ENCODE data around the gene ZNF765. TPM values are rescaled to one million over a fixed set of nuclear protein-coding genes. Genes with fewer than 3 reads are reported as not detected.
"Not testable (repeated sequence)": the region's sequence is repeated elsewhere in the genome, so short reads cannot be mapped to it uniquely, and the experiment has no call there.

The ZNF765 gene
- total and polyA plus RNA-seq, 2 donors (not counting 3 experiments of a cell fraction or from before 2014, with no cell fraction given) = 2.5 to 7.7 TPM

DNA sequence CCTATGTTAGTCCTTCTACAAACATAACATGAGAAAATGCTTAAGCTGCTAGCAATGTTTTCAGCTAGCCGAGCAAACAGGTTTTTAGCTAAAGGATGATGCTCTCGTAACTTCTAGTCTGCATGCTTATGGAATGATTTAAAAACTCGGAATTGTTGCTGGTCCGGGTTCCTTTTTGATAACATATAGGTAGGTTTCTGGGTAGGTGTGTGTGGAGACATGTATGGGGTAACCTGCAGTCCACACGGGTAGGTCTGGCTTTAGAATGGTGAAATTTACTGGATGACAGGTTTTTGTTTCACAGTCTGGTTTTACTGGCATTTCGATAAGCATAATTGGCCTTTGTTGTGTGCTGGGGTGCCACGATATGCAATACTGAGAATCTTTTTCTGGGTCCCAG, 77.0 kb downstream of the ZNF765 start:
- POLR2A ChIA-PET = no interaction called here
- Histone ChIP-seq H3K9me1 (replicated peaks; ENCODE audit: control insufficient read depth, extremely low read depth, insufficient read depth, low read length) (no peaks in the 10 kb centered on the region), H3K36me3 (ENCODE audit: control insufficient read depth in 2 of 2, extremely low read depth in 1 of 2, insufficient read depth in 2 of 2, low read length in 2 of 2) (no peaks in the 10 kb centered on the region), H4K20me1 (replicated peaks; ENCODE audit: control insufficient read depth, extremely low read depth, insufficient read depth, low read length) (no peaks in the 10 kb centered on the region), H3K4me2 (ENCODE audit: insufficient read depth, low read length) (no peak overlapping the region), H2AFZ (ENCODE audit: low read depth, low read length) (no peak overlapping the region), H3K27me3 (ENCODE audit: control insufficient read depth in 2 of 2, insufficient read depth in 2 of 2, low read length in 2 of 2) (no peaks in the 10 kb centered on the region), H3K4me1 (ENCODE audit: control insufficient read depth, extremely low read depth, insufficient read depth, low read length) (peaks cover 4% of the 10 kb centered on the region), H3K4me3 (replicated peaks in 1 of 3; ENCODE audit: insufficient read depth in 1 of 3, low read depth in 1 of 3, low read length in 3 of 3) (no peak overlapping the region), H3K9ac (replicated peaks; ENCODE audit: extremely low read depth, insufficient read depth, low read length) (no peak overlapping the region), H3K79me2 (ENCODE audit: control insufficient read depth, insufficient read depth, low read length) (no peaks in the 10 kb centered on the region), H3K27ac (ENCODE audit: insufficient read depth, low read depth, low read length) (no peak overlapping the region), H3K9me3 (replicated peaks; ENCODE audit: control insufficient read depth, insufficient read depth, low read length) (no peaks in the 10 kb centered on the region)
- FAIRE-seq = no peak
- dilution Hi-C loops (cut with MboI; ENCODE audit: extremely low pct_ligation_motif_present, low sequenced_read_pairs) = no loop called here
- CTCF ChIA-PET = no interaction called here
- intact Hi-C loops (cut with micrococcal nuclease) = no loop called here
- DNase-seq (ENCODE audit: low read depth, low spot score) = no peak
- BruUV-seq (replicated peaks) = no TSS peak
- TF ChIP-seq JUN (IDR thresholded peaks at IDR 0.05; ENCODE audit: borderline replicate concordance, insufficient read depth, insufficient read length, low read depth) = no peak
- no peak for TF ChIP-seq MYC (IDR thresholded peaks at IDR 0.05; ENCODE audit: low read depth, low read length)
- TF ChIP-seq, protein P1, sequence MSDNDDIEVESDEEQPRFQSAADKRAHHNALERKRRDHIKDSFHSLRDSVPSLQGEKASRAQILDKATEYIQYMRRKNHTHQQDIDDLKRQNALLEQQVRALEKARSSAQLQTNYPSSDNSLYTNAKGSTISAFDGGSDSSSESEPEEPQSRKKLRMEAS (IDR thresholded peaks at IDR 0.05; ENCODE audit: insufficient read depth, insufficient read length) = no peak
- no peak for TF ChIP-seq GATA2 (IDR thresholded peaks at IDR 0.05; ENCODE audit: insufficient read depth, insufficient read length, low read depth, low read length)
- no peak for TF ChIP-seq POLR2A (IDR thresholded peaks at IDR 0.05; ENCODE audit: low read depth, low read length)
- no peak for TF ChIP-seq FOS (IDR thresholded peaks at IDR 0.05; ENCODE audit: borderline replicate concordance, insufficient read depth, low read length)
- TF ChIP-seq, protein P2, sequence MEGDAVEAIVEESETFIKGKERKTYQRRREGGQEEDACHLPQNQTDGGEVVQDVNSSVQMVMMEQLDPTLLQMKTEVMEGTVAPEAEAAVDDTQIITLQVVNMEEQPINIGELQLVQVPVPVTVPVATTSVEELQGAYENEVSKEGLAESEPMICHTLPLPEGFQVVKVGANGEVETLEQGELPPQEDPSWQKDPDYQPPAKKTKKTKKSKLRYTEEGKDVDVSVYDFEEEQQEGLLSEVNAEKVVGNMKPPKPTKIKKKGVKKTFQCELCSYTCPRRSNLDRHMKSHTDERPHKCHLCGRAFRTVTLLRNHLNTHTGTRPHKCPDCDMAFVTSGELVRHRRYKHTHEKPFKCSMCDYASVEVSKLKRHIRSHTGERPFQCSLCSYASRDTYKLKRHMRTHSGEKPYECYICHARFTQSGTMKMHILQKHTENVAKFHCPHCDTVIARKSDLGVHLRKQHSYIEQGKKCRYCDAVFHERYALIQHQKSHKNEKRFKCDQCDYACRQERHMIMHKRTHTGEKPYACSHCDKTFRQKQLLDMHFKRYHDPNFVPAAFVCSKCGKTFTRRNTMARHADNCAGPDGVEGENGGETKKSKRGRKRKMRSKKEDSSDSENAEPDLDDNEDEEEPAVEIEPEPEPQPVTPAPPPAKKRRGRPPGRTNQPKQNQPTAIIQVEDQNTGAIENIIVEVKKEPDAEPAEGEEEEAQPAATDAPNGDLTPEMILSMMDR (IDR thresholded peaks at IDR 0.05; ENCODE audit: extremely low read depth in 1 of 2, insufficient read depth in 1 of 2, low read depth in 1 of 2, low read length in 2 of 2) = no peak
- no peak for TF ChIP-seq POLR2AphosphoS5 (IDR thresholded peaks at IDR 0.05; ENCODE audit: insufficient read depth, low read depth, low read length)

DNA sequence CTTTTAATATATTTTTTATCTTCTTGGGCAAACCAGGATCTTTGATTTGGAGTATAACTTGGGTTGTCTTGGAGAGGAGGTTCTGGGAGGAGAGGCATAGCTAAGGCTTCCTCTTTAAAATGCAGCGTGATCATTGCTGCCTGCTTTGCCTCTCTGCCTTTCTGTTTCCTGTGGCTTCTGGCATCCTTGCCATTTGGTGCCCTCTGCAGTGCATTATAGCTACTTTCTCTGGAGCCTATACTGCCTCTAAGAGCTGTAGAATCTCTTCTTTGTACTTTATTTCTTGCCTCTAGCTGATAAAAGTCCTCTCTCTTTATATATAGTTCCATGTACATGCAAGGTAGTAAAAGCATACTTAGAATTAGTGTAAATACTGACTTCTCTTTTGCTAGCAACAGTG, 79.9 kb downstream of the ZNF765 start:
- H3K36me3 ChIP-seq (ENCODE audit: control insufficient read depth in 2 of 2, extremely low read depth in 1 of 2, insufficient read depth in 2 of 2, low read length in 2 of 2); BruUV-seq (replicated peaks); POLR2A ChIA-PET; H4K20me1 ChIP-seq (replicated peaks; ENCODE audit: control insufficient read depth, extremely low read depth, insufficient read depth, low read length); H3K4me3 ChIP-seq (replicated peaks in 1 of 3; ENCODE audit: insufficient read depth in 1 of 3, low read depth in 1 of 3, low read length in 3 of 3); FAIRE-seq; H3K9me1 ChIP-seq (replicated peaks; ENCODE audit: control insufficient read depth, extremely low read depth, insufficient read depth, low read length); H3K9me3 ChIP-seq (replicated peaks; ENCODE audit: control insufficient read depth, insufficient read depth, low read length); H2AFZ ChIP-seq (ENCODE audit: low read depth, low read length); H3K4me2 ChIP-seq (ENCODE audit: insufficient read depth, low read length); H3K27ac ChIP-seq (ENCODE audit: insufficient read depth, low read depth, low read length); H3K27me3 ChIP-seq (ENCODE audit: control insufficient read depth in 2 of 2, insufficient read depth in 2 of 2, low read length in 2 of 2); dilution Hi-C loops (cut with MboI; ENCODE audit: extremely low pct_ligation_motif_present, low sequenced_read_pairs); H3K79me2 ChIP-seq (ENCODE audit: control insufficient read depth, insufficient read depth, low read length); H3K9ac ChIP-seq (replicated peaks; ENCODE audit: extremely low read depth, insufficient read depth, low read length); DNase-seq (ENCODE audit: low read depth, low spot score); H3K4me1 ChIP-seq (ENCODE audit: control insufficient read depth, extremely low read depth, insufficient read depth, low read length); intact Hi-C loops (cut with micrococcal nuclease): not testable (repeated sequence)
- CTCF ChIA-PET = interaction anchor here (1.3 kb wide), 1 partner anchor 791 kb away, joined by 3 read pairs; no protein-coding TSS in a partner anchor

DNA sequence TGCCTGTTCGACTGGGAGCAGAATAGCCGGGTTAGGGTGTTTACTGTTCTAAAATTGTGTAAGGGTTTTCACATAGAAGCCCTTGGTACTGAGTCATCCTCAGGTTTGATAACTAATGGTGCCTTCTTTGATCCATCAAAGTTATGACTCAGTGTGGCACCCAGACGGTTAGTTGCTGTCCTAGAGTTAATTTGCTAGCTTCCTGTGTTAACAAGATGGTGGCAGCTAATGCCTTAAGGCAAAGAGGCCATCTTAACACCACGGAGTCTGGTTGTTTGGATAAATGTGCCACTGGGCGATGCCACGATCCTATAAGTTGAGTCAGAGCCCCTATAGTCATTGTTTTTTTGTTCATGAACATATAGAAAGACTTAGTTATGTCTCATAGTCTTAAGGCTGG, 80.5 kb downstream of the ZNF765 start:
- H2AFZ ChIP-seq (ENCODE audit: low read depth, low read length); dilution Hi-C loops (cut with MboI; ENCODE audit: extremely low pct_ligation_motif_present, low sequenced_read_pairs); intact Hi-C loops (cut with micrococcal nuclease); POLR2A ChIA-PET; H3K27ac ChIP-seq (ENCODE audit: insufficient read depth, low read depth, low read length); DNase-seq (ENCODE audit: low read depth, low spot score); H3K79me2 ChIP-seq (ENCODE audit: control insufficient read depth, insufficient read depth, low read length); H3K9me3 ChIP-seq (replicated peaks; ENCODE audit: control insufficient read depth, insufficient read depth, low read length); H3K9ac ChIP-seq (replicated peaks; ENCODE audit: extremely low read depth, insufficient read depth, low read length); H4K20me1 ChIP-seq (replicated peaks; ENCODE audit: control insufficient read depth, extremely low read depth, insufficient read depth, low read length); FAIRE-seq; H3K9me1 ChIP-seq (replicated peaks; ENCODE audit: control insufficient read depth, extremely low read depth, insufficient read depth, low read length); H3K4me3 ChIP-seq (replicated peaks in 1 of 3; ENCODE audit: insufficient read depth in 1 of 3, low read depth in 1 of 3, low read length in 3 of 3); H3K4me2 ChIP-seq (ENCODE audit: insufficient read depth, low read length); BruUV-seq (replicated peaks); H3K36me3 ChIP-seq (ENCODE audit: control insufficient read depth in 2 of 2, extremely low read depth in 1 of 2, insufficient read depth in 2 of 2, low read length in 2 of 2); H3K27me3 ChIP-seq (ENCODE audit: control insufficient read depth in 2 of 2, insufficient read depth in 2 of 2, low read length in 2 of 2); H3K4me1 ChIP-seq (ENCODE audit: control insufficient read depth, extremely low read depth, insufficient read depth, low read length): not testable (repeated sequence)
- CTCF ChIA-PET = interaction anchor here (1.3 kb wide), 1 partner anchor 791 kb away, joined by 3 read pairs; no protein-coding TSS in a partner anchor
